Ovary (tissue), 3 donors: ENCODE data around the gene DOCK1.

Experiments
- EP300 ChIP-seq: sonication (generic); formaldehyde crosslinking; IDR thresholded peaks from one replicate; pipeline ENCODE4 v1.6.1; 2017; ENCODE audit warnings: antibody characterized with exemption
- TF ChIP-seq, protein P1 (sequence below), 3 donors: fragments of 450-650 bp in 2 of 3; fragments of 200-600 bp in 1 of 3; IDR thresholded peaks; one replicate each; pipeline versions ENCODE4 v1.5.1 to v1.8.0; 2016 to 2022; ENCODE audit warnings: antibody characterized with exemption in 3 of 3, mild to moderate bottlenecking in 1 of 3
- donor health status: DM: no; HTN: no; CAD: no.

DNA sequence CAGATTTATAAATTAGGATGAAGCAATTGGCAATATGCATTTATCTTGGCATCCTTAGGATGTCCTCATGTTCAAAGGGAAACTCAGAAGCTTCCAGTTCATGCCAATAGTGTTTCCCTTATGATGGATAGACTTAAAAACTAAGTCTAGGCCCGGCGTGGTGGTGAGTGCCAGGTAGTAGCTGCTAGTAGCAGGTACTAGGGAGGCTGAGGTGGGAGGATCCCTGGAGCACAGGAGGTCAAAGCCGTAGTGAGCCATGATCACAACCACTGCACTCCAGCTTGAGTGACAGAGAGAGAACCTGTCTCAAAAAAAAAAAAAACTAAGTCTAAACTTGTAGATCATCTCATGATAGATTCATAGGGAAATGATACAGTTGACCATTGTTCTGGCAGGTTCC is 115.0 kb downstream of the DOCK1 start:
- TF ChIP-seq, protein P1, sequence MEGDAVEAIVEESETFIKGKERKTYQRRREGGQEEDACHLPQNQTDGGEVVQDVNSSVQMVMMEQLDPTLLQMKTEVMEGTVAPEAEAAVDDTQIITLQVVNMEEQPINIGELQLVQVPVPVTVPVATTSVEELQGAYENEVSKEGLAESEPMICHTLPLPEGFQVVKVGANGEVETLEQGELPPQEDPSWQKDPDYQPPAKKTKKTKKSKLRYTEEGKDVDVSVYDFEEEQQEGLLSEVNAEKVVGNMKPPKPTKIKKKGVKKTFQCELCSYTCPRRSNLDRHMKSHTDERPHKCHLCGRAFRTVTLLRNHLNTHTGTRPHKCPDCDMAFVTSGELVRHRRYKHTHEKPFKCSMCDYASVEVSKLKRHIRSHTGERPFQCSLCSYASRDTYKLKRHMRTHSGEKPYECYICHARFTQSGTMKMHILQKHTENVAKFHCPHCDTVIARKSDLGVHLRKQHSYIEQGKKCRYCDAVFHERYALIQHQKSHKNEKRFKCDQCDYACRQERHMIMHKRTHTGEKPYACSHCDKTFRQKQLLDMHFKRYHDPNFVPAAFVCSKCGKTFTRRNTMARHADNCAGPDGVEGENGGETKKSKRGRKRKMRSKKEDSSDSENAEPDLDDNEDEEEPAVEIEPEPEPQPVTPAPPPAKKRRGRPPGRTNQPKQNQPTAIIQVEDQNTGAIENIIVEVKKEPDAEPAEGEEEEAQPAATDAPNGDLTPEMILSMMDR (IDR thresholded peaks at IDR 0.05): no peak
- TF ChIP-seq EP300: no peak
